Activated T-helper 17 cell treated with anti-CD3 and anti-CD28 coated beads, Interleukin-2, amount 50 U/mL, for 72 hours (primary cell): Measurements from ENCODE around the gene CDK5R1. TPM values are rescaled to one million over a fixed set of nuclear protein-coding genes. Genes with fewer than 3 reads are reported as not detected.

Experiments used
- ATAC-seq: fragments of 150-1000 bp; cut with Tn5 transposase; replicated peaks from 2 replicates; pipeline ENCODE4 v1.10.0; 2021; ENCODE audit warnings: mild to moderate bottlenecking, moderate library complexity
- H3K27ac Mint-ChIP-seq: one replicate; pipeline ENCODE4 v1.8.0; 2022; ENCODE audit warnings: mixed read lengths
- H3K27me3 Mint-ChIP-seq: one replicate; pipeline ENCODE4 v1.8.0; 2022; ENCODE audit warnings: mixed read lengths
- H3K36me3 Mint-ChIP-seq: one replicate; pipeline ENCODE4 v1.8.0; 2022; ENCODE audit warnings: low read depth, mild to moderate bottlenecking, mixed read lengths
- H3K4me1 Mint-ChIP-seq: one replicate; pipeline ENCODE4 v1.8.0; 2022; ENCODE audit warnings: mixed read lengths
- H3K4me3 Mint-ChIP-seq: one replicate; pipeline ENCODE4 v1.8.0; 2022; ENCODE audit warnings: mild to moderate bottlenecking, mixed read lengths
- H3K9me3 Mint-ChIP-seq: one replicate; pipeline ENCODE4 v1.8.0; 2022; ENCODE audit warnings: mixed read lengths
- total RNA-seq, 2 donors: library from RNA; stranded (reverse); gene quantifications; one replicate each; pipeline ENCODE4 v1.2.3, GENCODE V29; 2022

The CDK5R1 gene
- total RNA-seq, 2 donors from 2014 or later = 3.6 to 13.0 TPM

DNA sequence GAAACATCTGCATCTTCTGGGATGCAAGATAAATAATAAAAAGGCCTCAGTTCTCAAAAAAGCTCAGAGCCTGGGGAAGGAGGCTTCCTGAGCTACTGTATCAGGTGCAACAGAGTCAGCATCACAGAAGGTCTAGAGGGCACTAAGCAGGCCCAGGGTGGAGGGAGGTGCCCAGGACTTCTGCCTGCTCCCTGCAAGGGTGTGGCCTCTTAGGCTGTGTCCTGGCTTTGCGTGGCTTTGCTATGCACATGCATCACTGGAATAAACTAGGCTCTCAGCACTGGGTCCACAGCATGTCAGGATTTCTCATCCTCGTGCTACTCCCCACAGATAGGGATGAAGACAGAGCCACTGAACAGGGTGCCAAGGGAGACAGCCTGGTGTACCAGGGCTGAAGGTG is 25.5 kb downstream of the CDK5R1 start:
- no peak for ATAC-seq
- Mint-ChIP-seq H3K4me1 (peaks cover 18% of the 10 kb centered on the region), H3K27ac (no peak overlapping the region), H3K36me3 (no peaks in the 10 kb centered on the region), H3K9me3 (no peaks in the 10 kb centered on the region), H3K27me3 (no peaks in the 10 kb centered on the region), H3K4me3 (no peak overlapping the region)

DNA sequence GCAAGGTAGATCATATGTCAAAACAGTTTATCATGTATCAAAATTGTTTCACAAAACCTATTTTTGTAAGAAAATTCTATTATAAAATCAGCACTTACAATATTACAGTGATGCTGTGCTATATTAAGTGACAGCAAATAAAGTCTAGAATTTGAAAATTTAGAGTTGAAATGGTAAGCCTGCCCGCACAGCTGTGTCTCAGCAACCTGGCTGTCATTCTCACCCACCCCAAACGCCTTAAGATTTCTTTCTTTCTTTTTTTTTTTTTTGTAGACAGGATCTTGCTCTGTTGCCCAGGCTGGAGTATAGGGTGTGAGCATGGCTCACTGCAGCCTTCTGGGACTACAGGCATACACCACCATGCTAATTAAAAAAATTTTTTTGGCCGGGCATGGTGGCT is 26.8 kb downstream of the CDK5R1 start:
- Mint-ChIP-seq H3K4me1 (peaks cover 26% of the 10 kb centered on the region), H3K9me3 (no peaks in the 10 kb centered on the region), H3K27me3 (no peaks in the 10 kb centered on the region), H3K4me3 (no peak overlapping the region), H3K36me3 (no peaks in the 10 kb centered on the region), H3K27ac (no peak overlapping the region)
- no peak for ATAC-seq

- no peaks in the 10 kb centered on the region for H3K9me3 Mint-ChIP-seq
- H3K4me1 Mint-ChIP-seq = peaks cover 25% of the 10 kb centered on the region
- no peaks in the 10 kb centered on the region for H3K27me3 Mint-ChIP-seq
- no peak overlapping the region for H3K4me3 Mint-ChIP-seq
- H3K36me3 Mint-ChIP-seq = no peaks in the 10 kb centered on the region
- no peak for ATAC-seq
- no peak overlapping the region for H3K27ac Mint-ChIP-seq
Measured at GRCh38 chr17:32514606-32515005, 27.8 kb downstream of the CDK5R1 start.

GRCh38 chr17:32515677-32516383 is 29.0 kb downstream of the CDK5R1 start:
- peaks cover 35% of the 10 kb centered on the region for H3K4me1 Mint-ChIP-seq
- H3K27ac Mint-ChIP-seq = peak overlapping the region; percentile 76
- H3K9me3 Mint-ChIP-seq = no peaks in the 10 kb centered on the region
- H3K4me3 Mint-ChIP-seq = peak overlapping the region; percentile 30
- H3K27me3 Mint-ChIP-seq = no peaks in the 10 kb centered on the region
- no peaks in the 10 kb centered on the region for H3K36me3 Mint-ChIP-seq
- ATAC-seq = no peak

GRCh38 chr17:32516450-32516849 is 29.7 kb downstream of the CDK5R1 start:
- Mint-ChIP-seq H3K27me3 (no peaks in the 10 kb centered on the region), H3K36me3 (no peaks in the 10 kb centered on the region), H3K9me3 (no peaks in the 10 kb centered on the region), H3K27ac (peak overlapping the region; percentile 74), H3K4me3 (peak overlapping the region; percentile 81), H3K4me1 (peaks cover 41% of the 10 kb centered on the region)
- no peak for ATAC-seq

DNA sequence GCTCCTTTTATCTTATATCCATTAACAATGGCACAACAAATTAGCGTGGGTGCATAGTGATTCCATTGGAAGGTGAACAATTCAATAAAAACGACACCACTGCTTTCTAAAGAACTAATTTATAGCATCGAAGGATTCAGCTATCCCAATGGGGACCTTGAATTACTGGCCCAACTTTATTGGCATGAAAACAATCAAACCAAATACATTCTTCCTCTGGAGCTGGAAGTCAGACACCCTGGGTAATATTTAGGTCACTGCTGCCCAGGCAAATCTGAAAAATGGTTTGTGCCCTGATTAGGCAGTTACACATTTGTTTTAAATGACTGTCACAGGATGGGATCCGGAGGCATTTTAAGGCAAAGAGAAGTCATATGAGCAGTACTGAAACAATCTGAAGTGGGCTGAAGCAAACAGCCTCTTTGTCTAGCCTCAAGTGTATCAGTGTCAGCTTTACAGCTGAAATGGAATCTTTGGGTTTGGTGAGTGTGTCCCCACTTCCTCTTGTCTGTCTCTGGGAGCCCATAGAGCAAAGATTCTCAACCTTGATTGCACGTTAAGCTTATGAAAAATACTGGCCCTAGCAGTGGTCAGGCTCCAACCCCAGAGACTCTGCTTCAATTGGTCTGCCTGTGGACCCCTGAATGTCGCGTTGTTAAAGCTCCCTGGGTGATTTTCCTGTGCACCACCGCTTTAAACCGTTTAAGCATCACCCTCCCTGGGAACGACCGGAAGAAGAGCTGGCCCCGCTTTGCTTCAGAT is 30.3 kb downstream of the CDK5R1 start:
- peak overlapping the region; percentile 74 for H3K27ac Mint-ChIP-seq
- peak overlapping the region; percentile 81 for H3K4me3 Mint-ChIP-seq
- no peaks in the 10 kb centered on the region for H3K36me3 Mint-ChIP-seq
- H3K9me3 Mint-ChIP-seq = no peaks in the 10 kb centered on the region
- H3K27me3 Mint-ChIP-seq = no peaks in the 10 kb centered on the region
- H3K4me1 Mint-ChIP-seq = peaks cover 41% of the 10 kb centered on the region
- peak; percentile 51 for ATAC-seq

DNA sequence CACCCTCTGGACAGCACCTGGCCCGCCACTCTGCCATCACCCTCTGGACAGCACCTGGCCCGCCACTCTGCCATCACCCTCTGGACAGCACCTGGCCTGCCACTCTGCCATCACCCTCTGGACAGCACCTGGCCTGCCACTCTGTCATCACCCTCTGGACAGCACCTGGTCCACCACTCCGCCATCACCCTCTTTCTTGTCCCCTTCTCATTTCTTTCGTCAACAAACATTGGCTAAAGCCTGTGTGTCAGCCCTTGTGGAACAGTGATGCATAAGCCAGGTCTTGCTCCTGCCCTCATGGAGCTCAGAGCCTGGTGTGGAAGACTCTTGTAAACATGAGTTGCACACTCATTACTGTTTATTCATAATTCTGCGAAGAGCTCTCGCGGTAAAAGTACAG is 31.2 kb downstream of the CDK5R1 start:
- ATAC-seq = no peak
- H3K36me3 Mint-ChIP-seq = no peaks in the 10 kb centered on the region
- peaks cover 48% of the 10 kb centered on the region for H3K4me1 Mint-ChIP-seq
- peak overlapping the region; percentile 81 for H3K4me3 Mint-ChIP-seq
- peak overlapping the region; percentile 62 for H3K27ac Mint-ChIP-seq
- H3K27me3 Mint-ChIP-seq = no peaks in the 10 kb centered on the region
- no peaks in the 10 kb centered on the region for H3K9me3 Mint-ChIP-seq

DNA sequence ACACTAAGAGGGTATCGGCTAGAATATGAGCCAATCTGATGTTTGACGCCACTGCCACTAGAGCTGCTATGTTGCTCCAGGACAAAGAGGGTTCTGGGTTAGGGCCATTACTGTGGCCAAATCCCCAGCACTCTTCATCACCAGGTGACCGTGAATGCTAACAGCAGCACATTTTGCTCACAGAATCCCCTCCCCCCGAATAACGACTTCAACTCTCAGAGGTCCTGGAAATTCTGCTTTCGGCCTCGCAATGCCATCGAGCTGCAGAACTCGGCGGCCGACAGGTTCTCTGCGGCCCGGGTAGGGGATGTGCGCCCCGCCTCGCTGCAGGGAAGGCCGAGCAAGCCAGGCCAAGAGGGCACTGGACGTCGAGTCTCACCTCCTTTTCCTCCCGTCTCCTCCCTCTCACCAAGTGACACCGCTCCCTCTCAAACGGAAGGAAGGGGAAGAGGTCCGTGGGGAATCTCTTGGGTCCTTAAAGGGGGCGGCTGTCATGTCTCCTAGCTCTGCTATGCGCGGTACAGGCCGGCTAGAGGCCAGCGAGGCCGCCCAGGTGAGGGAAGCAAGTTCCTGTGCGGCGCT is 31.9 kb downstream of the CDK5R1 start:
- peak overlapping the region; percentile 62 for H3K27ac Mint-ChIP-seq

DNA sequence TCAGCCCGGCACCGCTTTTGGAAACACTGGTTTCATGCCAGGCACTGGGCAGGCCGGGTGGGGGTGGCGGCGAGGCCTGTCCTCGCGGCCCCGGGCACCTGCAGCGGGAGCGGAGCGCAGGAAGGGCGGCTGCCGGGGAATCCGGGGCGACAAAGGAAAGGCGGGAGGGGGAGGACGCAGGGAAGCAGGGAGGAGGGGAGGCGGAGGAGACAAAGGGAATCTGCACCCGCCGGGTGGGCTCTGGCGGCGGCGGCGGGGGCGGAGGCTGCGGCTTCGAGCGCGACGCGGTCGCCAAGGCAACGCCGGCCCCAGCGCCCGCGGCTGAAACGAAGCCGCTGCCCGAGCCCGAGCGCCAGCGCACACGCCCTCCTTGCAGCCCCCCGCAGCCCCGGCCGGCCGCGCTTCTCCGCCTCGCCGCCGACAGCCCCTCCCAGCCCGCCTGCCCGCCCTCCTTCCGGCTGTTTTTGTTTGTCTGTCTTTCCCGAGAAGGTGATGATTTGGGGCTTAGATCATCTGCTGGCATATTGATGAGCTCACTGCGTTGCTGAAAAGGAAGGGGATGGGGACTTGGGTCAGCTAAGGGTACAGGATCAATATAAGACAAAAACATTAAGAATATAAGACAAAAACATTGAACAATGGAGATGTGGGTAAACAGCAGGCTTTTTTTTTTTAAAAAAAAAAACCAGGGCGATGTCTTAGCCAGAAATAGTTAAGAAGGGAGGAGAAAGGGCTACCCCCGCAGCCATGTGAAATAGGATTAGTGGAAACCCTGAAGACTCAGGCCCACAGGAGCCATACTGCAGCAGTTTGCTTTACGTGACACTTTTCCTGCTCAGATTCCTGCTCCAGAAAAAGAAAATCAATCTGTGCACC is 32.7 kb downstream of the CDK5R1 start:
- peak overlapping the region; percentile 89 for H3K27ac Mint-ChIP-seq
- peaks cover 60% of the 10 kb centered on the region for H3K4me1 Mint-ChIP-seq
- H3K27me3 Mint-ChIP-seq = no peaks in the 10 kb centered on the region
- H3K4me3 Mint-ChIP-seq = peak overlapping the region; percentile 81
- H3K9me3 Mint-ChIP-seq = no peaks in the 10 kb centered on the region
- ATAC-seq = peak; percentile 2
- no peaks in the 10 kb centered on the region for H3K36me3 Mint-ChIP-seq

More for the DNA sequence above, 31.9 kb downstream of the CDK5R1 start:
- no peaks in the 10 kb centered on the region for H3K9me3 Mint-ChIP-seq
- H3K27me3 Mint-ChIP-seq = no peaks in the 10 kb centered on the region
- no peaks in the 10 kb centered on the region for H3K36me3 Mint-ChIP-seq
- ATAC-seq = no peak
- peaks cover 54% of the 10 kb centered on the region for H3K4me1 Mint-ChIP-seq
- peak overlapping the region; percentile 81 for H3K4me3 Mint-ChIP-seq

DNA sequence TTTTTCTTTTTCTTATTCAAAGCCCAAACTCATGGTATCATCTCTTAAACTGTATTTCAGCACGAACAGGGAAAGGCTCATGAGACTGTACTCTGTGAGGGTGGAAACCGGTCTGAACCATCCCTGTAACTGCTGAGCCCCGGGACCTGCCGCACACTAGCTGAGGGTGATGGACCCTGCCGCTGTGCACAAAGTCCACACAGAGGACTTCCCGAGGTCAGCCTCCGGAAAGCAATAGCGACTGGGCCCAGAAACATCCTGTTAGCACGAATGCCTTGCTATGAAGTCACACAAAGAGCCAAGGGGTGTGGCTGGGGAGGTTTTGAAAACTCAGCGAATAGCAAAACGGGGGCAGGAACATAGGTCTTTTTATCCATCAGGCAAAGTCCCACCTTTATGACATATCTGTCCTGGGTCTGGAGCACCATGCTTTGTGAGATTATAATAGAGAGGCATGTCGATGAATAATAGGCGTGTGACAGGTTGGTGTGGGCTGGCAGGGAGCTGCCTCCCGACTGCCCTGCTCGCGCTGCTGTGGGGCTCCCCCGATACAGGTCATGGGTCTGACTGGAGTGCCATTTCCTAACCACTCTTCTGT is 33.4 kb downstream of the CDK5R1 start:
- Mint-ChIP-seq H3K4me1 (peaks cover 60% of the 10 kb centered on the region), H3K9me3 (no peaks in the 10 kb centered on the region), H3K27me3 (no peaks in the 10 kb centered on the region), H3K27ac (peak overlapping the region; percentile 89), H3K4me3 (peak overlapping the region; percentile 81), H3K36me3 (no peaks in the 10 kb centered on the region)
- ATAC-seq = peak; percentile 57

DNA sequence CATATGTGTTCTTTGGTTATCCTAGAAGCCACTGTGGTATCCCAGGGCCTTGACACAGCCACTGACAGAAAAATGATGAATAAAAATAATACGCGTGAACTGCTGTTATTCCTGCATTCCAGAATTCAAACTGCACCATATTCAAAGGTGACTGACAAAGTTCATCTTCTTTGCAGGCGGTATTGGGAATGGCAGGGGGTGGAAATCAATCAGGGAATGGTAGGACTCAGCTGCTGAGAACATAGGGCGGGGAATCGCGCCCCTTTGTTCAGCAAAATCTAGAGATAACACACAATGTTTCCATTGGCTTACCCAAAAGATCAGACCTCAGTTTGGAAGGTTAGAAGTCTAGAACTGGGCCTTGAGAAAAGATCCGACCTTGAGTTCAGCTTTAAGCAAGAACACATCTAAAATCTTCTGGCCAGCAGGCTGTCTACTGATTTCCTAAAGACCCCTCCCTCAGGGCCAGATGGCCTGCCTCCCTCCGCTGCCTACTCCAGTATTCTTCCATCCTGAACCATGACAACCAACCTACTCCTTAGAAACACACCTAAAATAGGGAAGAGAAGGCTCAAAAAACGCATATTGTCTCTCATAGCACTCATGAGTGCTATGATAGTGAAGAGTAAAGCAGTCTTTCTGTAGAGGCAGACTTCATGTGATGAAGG is 34.1 kb downstream of the CDK5R1 start:
- H3K27me3 Mint-ChIP-seq = no peaks in the 10 kb centered on the region
- peaks cover 56% of the 10 kb centered on the region for H3K4me1 Mint-ChIP-seq
- H3K9me3 Mint-ChIP-seq = no peaks in the 10 kb centered on the region
- H3K27ac Mint-ChIP-seq = peak overlapping the region; percentile 89
- no peak for ATAC-seq
- no peaks in the 10 kb centered on the region for H3K36me3 Mint-ChIP-seq
- H3K4me3 Mint-ChIP-seq = peak overlapping the region; percentile 81

DNA sequence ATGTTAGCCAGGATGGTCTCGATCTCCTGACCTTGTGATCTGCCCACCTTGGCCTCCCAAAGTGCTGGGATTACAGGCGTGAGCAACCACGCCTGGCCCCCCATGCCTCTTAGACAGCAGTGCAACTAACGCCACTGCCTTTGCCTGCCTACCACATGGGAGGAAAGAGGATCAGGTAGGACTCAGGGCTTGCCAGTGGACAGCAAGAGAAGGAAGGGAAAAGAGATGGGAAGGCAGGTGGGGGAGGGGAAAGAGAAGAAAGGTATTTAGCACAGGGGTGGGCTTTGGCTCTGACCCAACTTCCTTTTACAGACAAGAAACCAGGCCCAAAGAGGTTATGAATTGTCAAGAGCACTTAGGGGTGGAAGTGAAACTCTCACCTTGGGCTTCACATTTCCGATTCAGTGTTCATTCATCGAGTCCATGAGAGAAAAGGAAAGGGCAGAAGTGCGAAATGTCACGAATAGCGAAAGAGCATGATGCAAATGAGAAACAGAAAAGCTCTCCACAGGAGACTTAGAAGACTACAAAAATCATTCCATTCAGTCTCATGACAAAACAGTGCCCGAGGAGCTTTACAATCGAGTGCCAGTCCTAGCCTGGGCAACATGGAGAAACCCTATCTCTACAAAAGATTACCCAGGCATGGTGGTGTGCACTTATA is 36.4 kb downstream of the CDK5R1 start:
- H3K4me3 Mint-ChIP-seq = peak overlapping the region; percentile 83
- H3K4me1 Mint-ChIP-seq = peaks cover 41% of the 10 kb centered on the region
- peak overlapping the region; percentile 88 for H3K27ac Mint-ChIP-seq
- H3K36me3 Mint-ChIP-seq = no peaks in the 10 kb centered on the region
- no peaks in the 10 kb centered on the region for H3K27me3 Mint-ChIP-seq
- ATAC-seq = peak; percentile 60
- H3K9me3 Mint-ChIP-seq = no peaks in the 10 kb centered on the region
